Activated B cell treated with CpG ODN at 0.5 μM for 24 hours (primary cell): ENCODE data around the gene NSUN6. TPM values are rescaled to one million over a fixed set of nuclear protein-coding genes. Genes with fewer than 3 reads are reported as not detected.
"Not testable (repeated sequence)": the region's sequence is repeated elsewhere in the genome, so short reads cannot be mapped to it uniquely, and the experiment has no call there.

Source experiments
- ATAC-seq: fragments of 200-7000 bp; cut with Tn5 transposase; one replicate; pipeline ENCODE4 v1.10.0; 2021; ENCODE audit warnings: low read depth, mild to moderate bottlenecking, moderate library complexity
- CTCF ChIA-PET: fragments of 350-600 bp; sonication (Branson Sonifier 250); formaldehyde crosslinking; loops from one replicate; lab custom pipeline; 2021; ENCODE audit warnings: antibody characterized with exemption; lab: Charles Lee
- POLR2A ChIA-PET: fragments of 350-600 bp; sonication (Branson Sonifier 250); formaldehyde crosslinking; loops from one replicate; lab custom pipeline; 2021; ENCODE audit warnings: antibody characterized with exemption; lab: Charles Lee
- DNase-seq: peaks from one replicate; pipeline ENCODE4 v3.0.0; 2022
- H3K27ac Mint-ChIP-seq: one replicate; pipeline ENCODE4 v1.8.0; 2020; ENCODE audit warnings: mixed read lengths
- H3K27me3 Mint-ChIP-seq: one replicate; pipeline ENCODE4 v1.8.0; 2021; ENCODE audit warnings: mixed read lengths
- H3K36me3 Mint-ChIP-seq: one replicate; pipeline ENCODE4 v1.8.0; 2021; ENCODE audit warnings: low read depth, mixed read lengths
- H3K4me1 Mint-ChIP-seq: one replicate; pipeline ENCODE4 v1.8.0; 2021; ENCODE audit warnings: mixed read lengths
- H3K4me3 Mint-ChIP-seq: one replicate; pipeline ENCODE4 v1.8.0; 2020; ENCODE audit warnings: mild to moderate bottlenecking, mixed read lengths
- H3K9me3 Mint-ChIP-seq: one replicate; pipeline ENCODE4 v1.8.0; 2020; ENCODE audit warnings: mixed read lengths
- CTCF ChIP-seq: fragments of 200-600 bp; IDR thresholded peaks from one replicate; pipeline ENCODE4 v1.8.0; 2022; ENCODE audit warnings: antibody characterized with exemption, mild to moderate bottlenecking
- intact Hi-C: fragments of 100-400 bp; cut with micrococcal nuclease; formaldehyde crosslinking; loops from one replicate; pipeline ENCODE4 v1.15.1; 2024
- total RNA-seq: library from RNA; stranded (reverse); gene quantifications from 2 replicates; pipeline ENCODE4 v1.2.3, GENCODE V29; 2022

The NSUN6 gene
- total RNA-seq, 1 donor from 2014 or later, result 18.4 TPM

- no peak overlapping the region for H3K27ac Mint-ChIP-seq
Measured at GRCh38 chr10:18594574-18595156, 56.7 kb downstream of the NSUN6 start.

GRCh38 chr10:18591141-18591540, 60.2 kb downstream of the NSUN6 start:
- ATAC-seq, intact Hi-C loops, POLR2A ChIA-PET, CTCF ChIA-PET, H3K4me3 Mint-ChIP-seq, DNase-seq, H3K27ac Mint-ChIP-seq, H3K4me1 Mint-ChIP-seq, H3K9me3 Mint-ChIP-seq, H3K27me3 Mint-ChIP-seq: not testable (repeated sequence)
- peaks cover 74% of the 10 kb centered on the region for H3K36me3 Mint-ChIP-seq

More at GRCh38 chr10:18594574-18595156, 56.7 kb downstream of the NSUN6 start:
- Mint-ChIP-seq H3K9me3 (peaks cover 1% of the 10 kb centered on the region), H3K4me1 (no peaks in the 10 kb centered on the region), H3K36me3 (peaks cover 57% of the 10 kb centered on the region), H3K4me3 (no peak overlapping the region), H3K27me3 (no peaks in the 10 kb centered on the region)
- ChIA-PET CTCF (no interaction called here), POLR2A (no interaction called here)
- intact Hi-C loops, result no loop called here
- DNase-seq (no peak), ATAC-seq (no peak)
- no peak for TF ChIP-seq CTCF

- intact Hi-C loops, H3K27ac Mint-ChIP-seq, DNase-seq, ATAC-seq, CTCF ChIA-PET, H3K27me3 Mint-ChIP-seq, H3K4me1 Mint-ChIP-seq, H3K4me3 Mint-ChIP-seq, POLR2A ChIA-PET, H3K9me3 Mint-ChIP-seq: not testable (repeated sequence)
- H3K36me3 Mint-ChIP-seq, result peaks cover 77% of the 10 kb centered on the region
Measured at GRCh38 chr10:18586637-18587036, 64.8 kb downstream of the NSUN6 start.

GRCh38 chr10:18583575-18584270, 67.7 kb downstream of the NSUN6 start:
- Mint-ChIP-seq H3K27ac (no peak overlapping the region), H3K4me3 (no peak overlapping the region), H3K4me1 (peaks cover 3% of the 10 kb centered on the region), H3K9me3 (peaks cover 2% of the 10 kb centered on the region), H3K36me3 (peaks cover 77% of the 10 kb centered on the region), H3K27me3 (no peaks in the 10 kb centered on the region)
- no peak for ATAC-seq
- no peak for DNase-seq
- CTCF ChIA-PET, result interaction anchor here (0.7 kb wide), 1 partner anchor 17 kb away, joined by 3 read pairs; no protein-coding TSS in a partner anchor
- POLR2A ChIA-PET, result no interaction called here
- intact Hi-C loops, result no loop called here
- TF ChIP-seq CTCF, result no peak

GRCh38 chr10:18582803-18583202, 68.6 kb downstream of the NSUN6 start:
- intact Hi-C loops, result no loop called here

More at GRCh38 chr10:18582803-18583202, 68.6 kb downstream of the NSUN6 start:
- Mint-ChIP-seq H3K36me3 (peaks cover 78% of the 10 kb centered on the region), H3K27ac (no peak overlapping the region), H3K4me3 (no peak overlapping the region), H3K4me1 (peaks cover 3% of the 10 kb centered on the region), H3K27me3 (no peaks in the 10 kb centered on the region), H3K9me3 (peaks cover 5% of the 10 kb centered on the region)
- no peak for TF ChIP-seq CTCF
- POLR2A ChIA-PET, result no interaction called here
- no peak for DNase-seq
- CTCF ChIA-PET, result interaction anchor here (0.7 kb wide), 1 partner anchor 18 kb away, joined by 3 read pairs; no protein-coding TSS in a partner anchor
- ATAC-seq, result no peak
